Activated CD4-positive, alpha-beta T cell treated with anti-CD3 and anti-CD28 coated beads for 4 hours (primary cell): Measurements from ENCODE around the gene PTCH2.

ENCODE experiments used
- DNase-seq, 2 donors: peaks; one replicate each; pipeline ENCODE4 v3.0.0-alpha.2; 2020

PTCH2 gene, protein sequence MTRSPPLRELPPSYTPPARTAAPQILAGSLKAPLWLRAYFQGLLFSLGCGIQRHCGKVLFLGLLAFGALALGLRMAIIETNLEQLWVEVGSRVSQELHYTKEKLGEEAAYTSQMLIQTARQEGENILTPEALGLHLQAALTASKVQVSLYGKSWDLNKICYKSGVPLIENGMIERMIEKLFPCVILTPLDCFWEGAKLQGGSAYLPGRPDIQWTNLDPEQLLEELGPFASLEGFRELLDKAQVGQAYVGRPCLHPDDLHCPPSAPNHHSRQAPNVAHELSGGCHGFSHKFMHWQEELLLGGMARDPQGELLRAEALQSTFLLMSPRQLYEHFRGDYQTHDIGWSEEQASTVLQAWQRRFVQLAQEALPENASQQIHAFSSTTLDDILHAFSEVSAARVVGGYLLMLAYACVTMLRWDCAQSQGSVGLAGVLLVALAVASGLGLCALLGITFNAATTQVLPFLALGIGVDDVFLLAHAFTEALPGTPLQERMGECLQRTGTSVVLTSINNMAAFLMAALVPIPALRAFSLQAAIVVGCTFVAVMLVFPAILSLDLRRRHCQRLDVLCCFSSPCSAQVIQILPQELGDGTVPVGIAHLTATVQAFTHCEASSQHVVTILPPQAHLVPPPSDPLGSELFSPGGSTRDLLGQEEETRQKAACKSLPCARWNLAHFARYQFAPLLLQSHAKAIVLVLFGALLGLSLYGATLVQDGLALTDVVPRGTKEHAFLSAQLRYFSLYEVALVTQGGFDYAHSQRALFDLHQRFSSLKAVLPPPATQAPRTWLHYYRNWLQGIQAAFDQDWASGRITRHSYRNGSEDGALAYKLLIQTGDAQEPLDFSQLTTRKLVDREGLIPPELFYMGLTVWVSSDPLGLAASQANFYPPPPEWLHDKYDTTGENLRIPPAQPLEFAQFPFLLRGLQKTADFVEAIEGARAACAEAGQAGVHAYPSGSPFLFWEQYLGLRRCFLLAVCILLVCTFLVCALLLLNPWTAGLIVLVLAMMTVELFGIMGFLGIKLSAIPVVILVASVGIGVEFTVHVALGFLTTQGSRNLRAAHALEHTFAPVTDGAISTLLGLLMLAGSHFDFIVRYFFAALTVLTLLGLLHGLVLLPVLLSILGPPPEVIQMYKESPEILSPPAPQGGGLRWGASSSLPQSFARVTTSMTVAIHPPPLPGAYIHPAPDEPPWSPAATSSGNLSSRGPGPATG

DNA sequence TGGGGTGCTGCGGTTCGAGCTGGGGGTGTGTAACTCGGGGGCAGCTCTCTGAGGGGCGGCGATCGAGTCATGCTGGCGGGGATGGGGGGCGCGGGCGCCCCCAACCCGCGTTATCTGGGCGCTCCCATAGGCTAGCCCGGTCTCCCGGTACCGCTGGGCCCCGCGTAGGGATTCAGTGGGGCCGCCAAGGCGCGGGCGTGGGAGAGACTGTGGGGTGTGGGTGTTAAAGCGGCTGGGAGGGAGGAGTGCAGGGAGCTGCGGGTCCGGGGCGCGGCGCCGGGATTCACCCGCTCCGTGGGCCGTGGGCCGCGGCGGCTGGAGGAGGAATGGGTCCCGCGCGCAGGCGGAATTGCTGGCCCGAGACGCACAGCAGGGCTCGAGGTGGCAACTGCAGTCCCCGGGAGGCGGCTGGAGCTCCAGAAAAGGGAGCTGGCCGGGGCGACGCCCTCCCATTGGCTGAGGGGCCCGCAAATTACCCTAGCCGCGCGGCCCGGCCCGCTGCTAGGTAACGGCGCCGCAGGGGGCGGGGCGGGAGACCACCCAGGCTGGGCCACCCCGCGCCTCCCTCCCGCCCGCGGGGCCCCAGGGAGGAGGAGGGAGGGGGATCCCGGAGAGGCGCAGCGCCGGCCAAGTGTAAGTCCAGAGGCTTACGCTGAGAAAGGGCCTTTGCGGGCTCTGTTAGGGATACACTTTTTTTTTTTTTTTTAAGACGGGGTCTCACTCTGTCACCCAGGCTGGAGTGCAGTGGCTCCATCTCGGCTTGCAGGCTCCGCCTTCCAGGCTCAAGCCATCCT is at the start of gene PTCH2:
PTCH2 (minus strand) TSS at position 392 of the 794 bp plus-strand sequence; CDS start at position 71, 321 bp downstream.
- peak in 1 of 2 donors; percentile 18 for DNase-seq

- DNase-seq = no peak
These were observed 47.0 kb upstream of the PTCH2 start for GRCh38 chr1:44890007-44890406.

GRCh38 chr1:44885406-44885805 is 42.4 kb upstream of the PTCH2 start:
- DNase-seq = no peak

DNA sequence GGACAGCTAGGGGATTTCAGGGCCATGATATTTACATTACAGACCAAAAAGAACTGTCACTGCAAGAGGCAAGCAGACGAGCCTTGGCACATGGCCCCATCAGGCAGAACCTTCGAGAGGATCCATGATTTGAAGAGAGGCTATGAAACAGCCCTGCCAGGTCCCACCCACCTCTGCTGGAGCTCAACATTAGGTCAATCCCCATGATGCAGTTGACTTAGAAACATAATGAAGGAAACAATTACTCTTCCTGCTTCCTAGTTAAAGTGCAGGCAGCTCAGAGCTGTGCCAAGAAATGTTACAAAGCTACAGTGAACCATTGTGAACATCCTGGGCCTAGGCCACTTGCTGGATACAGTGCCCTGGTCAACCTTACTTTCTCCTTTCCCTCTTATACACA is 41.7 kb upstream of the PTCH2 start:
- DNase-seq = no peak

DNA sequence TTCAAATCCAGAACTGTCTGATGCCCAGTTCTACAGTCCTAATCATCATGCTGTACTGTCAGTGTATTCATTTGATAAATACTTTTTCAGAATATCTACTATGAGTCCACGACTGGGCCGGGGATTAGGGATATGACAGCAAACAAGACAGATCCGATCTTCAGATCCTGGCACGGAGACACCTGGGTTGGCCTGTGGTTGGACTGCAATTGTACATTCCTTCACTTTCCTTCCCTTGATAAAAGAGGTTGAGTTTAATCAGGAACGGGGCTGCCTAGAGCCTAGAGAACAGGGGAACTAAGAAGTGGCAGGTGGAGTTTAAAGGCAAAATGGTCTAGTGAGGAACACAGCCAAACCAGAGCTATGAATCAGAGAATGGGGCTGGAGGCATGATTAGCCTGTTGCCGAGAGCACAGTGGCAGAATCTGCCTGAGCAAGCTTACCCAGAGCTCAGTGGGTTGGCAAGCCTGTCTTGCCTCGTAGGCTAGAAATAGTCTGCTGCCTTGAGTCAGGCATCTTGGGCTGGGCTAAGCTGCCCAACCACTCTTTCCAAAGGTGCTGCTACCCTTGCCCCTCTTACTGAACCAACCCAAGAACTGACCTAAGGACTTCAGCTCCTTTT is 38.1 kb upstream of the PTCH2 start:
- no peak for DNase-seq

GRCh38 chr1:44874155-44874554 is 31.1 kb upstream of the PTCH2 start:
- no peak for DNase-seq

- no peak for DNase-seq
These were observed 27.0 kb upstream of the PTCH2 start for GRCh38 chr1:44870096-44870495.

GRCh38 chr1:44867801-44868200 is 24.7 kb upstream of the PTCH2 start:
- DNase-seq = no peak

GRCh38 chr1:44862829-44863401 is 19.9 kb upstream of the PTCH2 start:
- DNase-seq = no peak

GRCh38 chr1:44860891-44861425 is 17.9 kb upstream of the PTCH2 start:
- no peak for DNase-seq

DNA sequence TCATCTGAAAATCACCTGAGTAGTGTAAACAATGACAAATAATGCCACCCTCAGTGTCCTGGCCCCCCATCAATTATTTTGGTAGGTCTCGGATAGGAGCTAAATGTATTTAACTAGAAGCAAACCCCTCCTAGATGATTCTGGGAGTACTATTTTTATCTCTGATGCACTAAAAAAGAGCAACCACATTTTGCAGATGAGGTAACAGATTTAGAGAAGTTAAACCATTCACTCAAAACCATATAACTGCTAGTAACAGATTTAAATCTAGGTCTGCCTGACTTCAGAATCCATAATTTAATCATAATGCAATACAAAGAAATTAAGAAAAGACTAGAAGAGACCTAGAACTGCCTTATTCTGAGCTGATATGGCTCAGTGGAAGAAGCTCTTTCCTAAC is 17.3 kb upstream of the PTCH2 start:
- DNase-seq = no peak

DNA sequence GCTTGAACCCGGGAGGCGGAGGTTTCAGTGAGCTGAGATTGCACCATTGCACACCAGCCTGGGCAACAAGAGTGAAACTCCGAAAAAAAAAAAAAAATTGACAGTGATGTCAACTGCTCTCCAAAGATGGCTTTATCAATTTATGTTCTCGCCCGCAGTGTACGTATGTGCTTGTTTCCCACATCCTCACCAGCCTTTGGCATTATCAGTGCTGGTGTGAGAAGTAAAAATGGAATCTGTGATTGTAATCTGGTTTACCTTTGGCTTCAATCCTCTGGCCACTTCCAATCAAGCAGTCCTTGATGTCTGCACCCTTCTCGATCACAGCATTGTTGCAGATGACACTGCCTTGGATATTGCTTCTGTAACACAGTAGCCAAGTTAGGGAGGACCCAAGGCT is 14.4 kb upstream of the PTCH2 start:
- no peak for DNase-seq

GRCh38 chr1:44855742-44856141 is 12.7 kb upstream of the PTCH2 start:
- DNase-seq = no peak

DNA sequence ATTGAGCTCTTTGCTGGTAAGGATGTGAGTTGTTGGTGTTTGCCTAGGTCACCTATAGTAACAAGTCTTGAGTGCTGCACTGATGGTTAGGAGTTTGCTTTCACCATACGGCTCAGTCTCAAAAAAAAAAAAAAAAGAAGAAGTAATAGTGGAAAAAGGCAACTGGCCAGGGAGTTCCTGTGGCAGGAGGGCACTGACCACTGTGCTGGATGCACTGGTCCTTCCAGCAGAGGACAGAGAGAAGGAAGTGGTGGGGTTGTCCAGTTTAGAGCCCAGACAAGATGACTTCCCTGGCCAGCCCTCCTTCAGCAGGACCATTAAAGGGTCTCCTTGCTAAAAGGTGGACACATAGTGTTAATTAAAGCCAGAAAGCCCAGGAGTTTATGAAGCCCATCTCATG is 11.9 kb upstream of the PTCH2 start:
- DNase-seq = no peak

DNA sequence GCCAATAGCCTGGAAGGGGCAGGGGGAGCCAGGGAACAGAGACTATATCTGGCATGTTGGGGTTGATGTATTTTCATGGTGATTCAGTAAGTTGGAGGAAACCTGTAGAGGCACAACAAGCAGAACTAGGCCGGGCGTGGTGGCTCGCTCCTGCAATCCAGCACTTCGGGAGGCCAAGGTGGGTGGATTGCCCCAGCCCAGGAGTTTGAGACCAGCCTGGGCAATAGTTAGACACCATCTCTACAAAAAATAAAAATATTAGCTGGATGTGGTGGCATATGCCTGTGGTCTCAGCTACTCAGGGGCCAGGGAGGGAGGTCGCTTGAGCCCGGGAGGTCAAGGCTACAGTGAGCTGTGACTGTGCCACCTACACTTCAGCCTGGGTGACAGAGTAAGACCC is 10.1 kb upstream of the PTCH2 start:
- DNase-seq = no peak

- DNase-seq = no peak
These were observed 8.3 kb upstream of the PTCH2 start for GRCh38 chr1:44851308-44851707.

DNA sequence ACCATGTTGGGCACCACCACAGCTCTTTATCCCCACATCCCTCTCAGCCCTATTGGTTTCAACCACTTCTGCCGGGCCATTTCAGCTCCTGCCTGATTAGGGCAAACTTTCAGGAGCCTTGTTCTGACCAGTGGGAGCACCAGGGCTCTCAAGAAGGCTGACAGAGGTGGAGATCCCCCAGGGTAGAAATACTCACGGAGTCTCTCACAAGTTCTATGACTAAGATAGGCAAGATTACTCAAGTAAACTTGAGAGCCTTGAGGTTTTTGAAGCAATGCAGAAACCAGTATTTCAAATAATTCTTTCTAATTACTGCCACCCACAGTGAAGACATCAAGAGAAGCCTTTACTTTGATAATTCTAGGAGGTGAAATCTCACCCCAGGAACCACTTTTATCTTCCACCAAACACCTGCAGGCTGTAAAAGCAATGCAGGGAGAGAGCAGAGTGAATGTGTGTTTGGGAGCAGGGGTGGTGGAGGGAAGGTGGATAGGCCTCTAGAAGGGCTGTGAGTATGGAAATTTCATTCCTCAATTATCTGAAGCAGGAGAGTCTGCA is 6.6 kb upstream of the PTCH2 start:
- DNase-seq = no peak

GRCh38 chr1:44848456-44849181 is 5.6 kb upstream of the PTCH2 start:
- no peak for DNase-seq

- no peak for DNase-seq
These were observed 4.8 kb upstream of the PTCH2 start for GRCh38 chr1:44847845-44848244.

GRCh38 chr1:44846985-44847384 is 3.9 kb upstream of the PTCH2 start:
- no peak for DNase-seq
